NOMO-1 treated with DMSO at 0.1 percent for 48 hours (cell line): ENCODE results near the gene WASHC4.

Experiments used
- DNase-seq: peaks from one replicate; lab custom pipeline; 2025; ENCODE audit not compliant: unreplicated experiment; lab: John Stamatoyannopoulos, UW

WASHC4 gene, protein sequence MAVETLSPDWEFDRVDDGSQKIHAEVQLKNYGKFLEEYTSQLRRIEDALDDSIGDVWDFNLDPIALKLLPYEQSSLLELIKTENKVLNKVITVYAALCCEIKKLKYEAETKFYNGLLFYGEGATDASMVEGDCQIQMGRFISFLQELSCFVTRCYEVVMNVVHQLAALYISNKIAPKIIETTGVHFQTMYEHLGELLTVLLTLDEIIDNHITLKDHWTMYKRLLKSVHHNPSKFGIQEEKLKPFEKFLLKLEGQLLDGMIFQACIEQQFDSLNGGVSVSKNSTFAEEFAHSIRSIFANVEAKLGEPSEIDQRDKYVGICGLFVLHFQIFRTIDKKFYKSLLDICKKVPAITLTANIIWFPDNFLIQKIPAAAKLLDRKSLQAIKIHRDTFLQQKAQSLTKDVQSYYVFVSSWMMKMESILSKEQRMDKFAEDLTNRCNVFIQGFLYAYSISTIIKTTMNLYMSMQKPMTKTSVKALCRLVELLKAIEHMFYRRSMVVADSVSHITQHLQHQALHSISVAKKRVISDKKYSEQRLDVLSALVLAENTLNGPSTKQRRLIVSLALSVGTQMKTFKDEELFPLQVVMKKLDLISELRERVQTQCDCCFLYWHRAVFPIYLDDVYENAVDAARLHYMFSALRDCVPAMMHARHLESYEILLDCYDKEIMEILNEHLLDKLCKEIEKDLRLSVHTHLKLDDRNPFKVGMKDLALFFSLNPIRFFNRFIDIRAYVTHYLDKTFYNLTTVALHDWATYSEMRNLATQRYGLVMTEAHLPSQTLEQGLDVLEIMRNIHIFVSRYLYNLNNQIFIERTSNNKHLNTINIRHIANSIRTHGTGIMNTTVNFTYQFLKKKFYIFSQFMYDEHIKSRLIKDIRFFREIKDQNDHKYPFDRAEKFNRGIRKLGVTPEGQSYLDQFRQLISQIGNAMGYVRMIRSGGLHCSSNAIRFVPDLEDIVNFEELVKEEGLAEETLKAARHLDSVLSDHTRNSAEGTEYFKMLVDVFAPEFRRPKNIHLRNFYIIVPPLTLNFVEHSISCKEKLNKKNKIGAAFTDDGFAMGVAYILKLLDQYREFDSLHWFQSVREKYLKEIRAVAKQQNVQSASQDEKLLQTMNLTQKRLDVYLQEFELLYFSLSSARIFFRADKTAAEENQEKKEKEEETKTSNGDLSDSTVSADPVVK

DNA sequence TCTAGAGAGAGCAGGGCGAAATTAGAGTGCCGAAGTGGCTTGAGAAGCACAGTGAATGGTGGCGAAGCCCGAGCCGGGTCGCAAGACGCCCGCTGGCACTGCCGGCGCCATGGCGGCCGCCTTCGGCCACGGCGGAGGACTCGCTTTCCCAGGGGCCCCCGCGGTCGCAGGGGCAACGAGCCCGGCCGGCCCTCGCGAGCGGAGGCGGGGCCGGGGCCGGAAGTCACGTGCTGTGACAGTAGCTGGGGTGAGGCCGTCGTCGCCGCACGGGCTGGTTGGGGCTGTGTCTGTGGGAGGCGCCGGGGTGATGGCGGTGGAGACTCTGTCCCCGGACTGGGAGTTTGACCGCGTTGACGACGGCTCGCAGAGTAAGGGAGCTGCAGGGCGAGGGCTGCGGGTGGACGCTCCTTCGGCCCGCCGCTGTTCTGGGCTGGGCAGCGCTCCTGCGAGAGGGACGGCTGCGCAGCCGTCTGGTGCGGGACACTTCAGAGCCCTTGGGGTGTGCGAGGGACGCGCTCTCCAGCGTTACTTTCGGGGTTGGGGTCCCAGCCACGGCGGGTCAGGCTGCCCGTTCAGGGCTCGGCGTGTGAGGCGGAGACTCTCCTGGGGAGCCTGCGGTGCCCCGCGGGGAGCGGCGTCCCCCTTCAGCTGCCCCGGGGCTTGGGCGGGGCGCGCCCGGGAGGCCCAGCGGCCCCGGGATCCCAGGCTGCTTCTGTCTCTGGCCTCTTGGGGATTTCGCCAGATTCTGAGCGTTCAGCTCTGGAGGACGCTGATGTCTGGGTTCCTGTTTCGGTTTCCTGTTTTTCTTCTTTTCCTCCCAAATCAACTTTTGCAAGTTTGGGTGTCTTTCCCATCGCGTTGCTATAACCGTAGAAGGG lies at the start of gene WASHC4:
Gene WASHC4 (plus strand): TSS at position 238 of the 878 bp plus-strand sequence. CDS start 70 bp downstream, at position 308.
- DNase-seq: peak; percentile 89

GRCh38 chr12:105060715-105061378 lies 46.7 kb upstream of the WASHC4 start:
- no peak for DNase-seq

- no peak for DNase-seq
Measured at GRCh38 chr12:105064564-105065178, 42.9 kb upstream of the WASHC4 start.

GRCh38 chr12:105067511-105068031 lies 40.0 kb upstream of the WASHC4 start:
- no peak for DNase-seq

DNA sequence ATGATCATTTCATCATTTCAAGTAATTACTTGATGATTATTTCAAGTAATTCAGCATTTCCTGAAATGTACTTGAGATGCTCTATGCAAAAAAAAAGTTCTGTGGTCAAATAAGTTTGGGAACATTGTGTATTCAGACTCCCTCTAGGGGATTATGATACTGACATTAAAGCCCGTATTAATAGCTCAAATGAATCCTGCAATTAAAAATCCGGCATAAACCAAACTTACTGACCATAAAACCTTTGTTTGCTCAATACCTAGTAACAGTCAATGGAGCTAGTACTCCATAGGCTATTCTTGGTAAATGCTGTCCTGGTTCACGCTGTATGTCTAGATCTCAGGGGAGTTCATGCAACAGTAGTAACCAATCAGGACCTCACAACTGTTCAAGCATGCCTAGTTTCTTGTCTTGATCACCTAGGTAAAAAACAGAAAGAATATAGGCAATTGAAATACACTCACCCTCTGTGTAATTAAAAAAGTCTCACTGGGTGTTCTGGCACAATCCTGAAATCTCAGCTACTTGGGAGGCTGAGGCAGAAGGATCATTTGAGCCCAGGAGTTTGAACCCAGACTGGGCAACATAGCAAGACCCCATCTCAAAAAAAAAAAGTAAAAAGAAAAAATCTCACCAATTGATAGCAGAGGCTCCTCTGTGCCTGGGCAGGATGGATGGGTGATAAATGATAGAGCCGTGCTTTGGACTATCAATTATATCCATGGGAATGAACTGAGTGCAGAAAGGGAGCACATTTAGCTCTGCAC lies 37.4 kb upstream of the WASHC4 start:
- no peak for DNase-seq

- no peak for DNase-seq
Measured at GRCh38 chr12:105071981-105072380, 35.5 kb upstream of the WASHC4 start.

DNA sequence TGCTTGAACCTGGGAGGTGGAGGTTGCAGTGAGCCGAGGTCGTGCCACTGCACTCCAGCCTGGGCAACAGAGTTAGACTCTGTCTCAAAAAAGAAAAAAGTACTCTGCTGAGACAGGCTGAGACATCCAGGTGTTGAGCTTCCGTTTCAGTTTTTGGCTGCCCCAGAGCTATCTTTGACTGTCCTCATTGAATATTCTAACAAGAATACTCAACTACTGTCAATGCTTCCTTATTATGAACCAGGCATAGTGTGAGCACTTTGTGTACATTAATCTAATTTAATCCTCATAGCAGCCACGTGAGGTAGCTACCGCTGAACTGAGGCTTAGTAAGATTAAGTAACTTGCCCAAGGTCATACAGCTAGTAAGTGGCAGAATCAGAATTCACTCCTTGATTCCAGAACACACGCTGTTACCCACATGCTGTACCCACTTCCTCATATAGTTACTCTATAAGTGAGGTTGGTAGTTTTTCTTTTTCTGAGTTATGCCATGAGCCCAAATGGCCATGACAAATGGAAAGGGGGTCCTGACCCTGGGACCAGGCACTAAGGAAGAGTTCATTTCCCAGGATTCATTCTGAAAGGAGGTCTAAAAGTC lies 34.5 kb upstream of the WASHC4 start:
- DNase-seq: no peak

- no peak for DNase-seq
Measured at GRCh38 chr12:105076098-105076497, 31.4 kb upstream of the WASHC4 start.

- no peak for DNase-seq
Measured at GRCh38 chr12:105076913-105077312, 30.6 kb upstream of the WASHC4 start.

GRCh38 chr12:105077435-105077834 lies 30.1 kb upstream of the WASHC4 start:
- no peak for DNase-seq

- no peak for DNase-seq
Measured at GRCh38 chr12:105078712-105079570, 28.6 kb upstream of the WASHC4 start.

DNA sequence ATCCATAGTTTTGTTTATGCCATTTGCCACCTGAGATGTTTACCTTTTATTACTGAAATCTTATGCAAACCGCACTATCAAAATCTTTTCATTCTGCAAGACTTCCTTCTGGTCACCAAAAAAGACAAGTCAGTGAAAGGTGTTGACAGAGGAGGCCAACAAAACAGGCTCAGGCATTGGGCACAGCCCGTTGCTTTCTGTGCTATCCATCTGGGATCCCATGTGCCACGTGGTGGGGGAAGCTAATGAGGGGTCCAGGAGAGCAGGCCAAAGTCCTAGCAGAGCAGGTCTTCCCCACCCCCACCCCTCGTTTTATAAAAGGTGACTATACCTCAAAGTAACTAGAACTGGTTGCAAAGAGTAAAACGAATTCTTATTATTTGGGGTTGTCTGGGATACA lies 24.5 kb upstream of the WASHC4 start:
- DNase-seq: no peak

DNA sequence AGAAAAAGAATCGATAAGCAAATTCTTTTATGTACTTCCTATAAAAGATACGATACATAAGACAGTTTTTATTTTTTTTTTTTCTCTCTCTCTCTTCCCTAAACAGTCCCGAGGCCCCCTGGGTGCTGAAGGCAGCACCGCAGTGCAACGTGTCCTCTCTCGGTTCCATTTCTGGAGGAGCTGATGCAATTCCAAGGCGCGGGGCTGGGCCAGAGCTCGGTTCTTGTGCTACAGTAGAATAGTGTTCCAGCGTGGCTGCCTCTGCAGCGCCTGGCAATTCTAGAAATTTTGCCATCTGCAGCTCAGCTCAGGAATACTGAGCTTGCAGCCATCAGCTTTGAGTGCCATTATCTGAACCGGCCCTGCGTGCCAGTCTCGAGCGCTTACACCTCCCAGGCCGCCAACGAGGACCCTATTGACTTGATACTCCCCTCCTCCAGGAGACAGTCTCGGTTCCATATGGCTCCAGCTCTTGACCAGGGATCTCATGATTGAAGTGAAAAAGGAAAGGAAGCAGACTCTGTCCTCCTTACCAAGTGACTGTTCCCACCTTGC lies 23.9 kb upstream of the WASHC4 start:
- DNase-seq: peak; percentile 22

DNA sequence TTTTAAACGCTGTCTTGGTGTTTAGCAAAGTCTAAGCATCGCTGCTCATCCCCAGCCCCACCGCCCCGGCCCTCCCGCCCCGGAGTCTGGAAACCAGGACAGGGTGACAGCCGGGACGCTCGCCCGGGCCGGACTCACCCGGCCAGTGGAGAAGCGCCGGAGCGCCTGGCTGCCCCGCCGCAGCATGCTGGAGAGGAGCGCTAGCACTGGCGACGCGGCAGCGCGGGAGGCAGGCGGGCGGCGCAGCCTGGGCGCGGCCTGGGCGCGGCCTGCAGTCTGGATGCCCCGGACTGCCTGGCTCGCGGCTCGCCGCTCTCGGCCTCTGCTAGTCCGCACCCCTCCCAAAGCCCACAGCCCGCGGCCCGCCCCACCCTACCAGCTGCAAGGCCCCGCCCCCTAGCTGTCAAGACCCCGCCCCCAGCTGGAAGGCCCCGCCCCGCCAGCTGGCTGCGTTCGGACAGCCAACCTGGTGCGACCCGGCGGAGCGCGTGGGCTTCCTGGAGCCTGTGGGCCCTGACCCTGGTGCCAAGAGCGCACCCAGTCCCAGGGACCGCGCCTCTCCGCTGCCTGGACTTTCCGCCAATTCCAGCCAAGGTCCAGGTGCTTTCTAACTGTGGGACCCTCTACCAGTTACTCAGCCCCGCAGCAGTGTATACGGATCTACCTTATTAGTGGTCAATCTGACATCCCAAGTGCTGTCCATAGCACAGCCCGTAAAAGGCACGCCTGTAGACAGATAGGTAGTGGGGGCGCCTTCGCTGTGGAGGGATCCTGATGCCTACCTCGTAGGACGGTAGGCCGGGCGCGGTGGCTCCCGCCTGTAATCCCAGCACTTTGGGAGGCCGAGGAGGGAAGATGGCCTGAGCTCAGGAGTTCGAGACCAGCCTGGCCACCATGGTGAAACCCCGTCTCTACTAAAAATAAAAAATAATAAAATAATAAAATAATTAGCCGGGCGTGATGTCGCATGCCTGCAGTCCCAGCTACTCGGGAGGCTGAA lies 23.0 kb upstream of the WASHC4 start, which contains the start of gene ALDH1L2:
Gene ALDH1L2 (minus strand): TSS at position 208 of the 1,000 bp plus-strand sequence. CDS start 22 bp downstream, at position 186.
- DNase-seq: peak; percentile 37

GRCh38 chr12:105085501-105085900 lies 22.0 kb upstream of the WASHC4 start:
- DNase-seq: no peak
